Astrocyte (in vitro differentiated cells and primary cell): ENCODE measurements around the gene KIRREL3. TPM values are rescaled to one million over a fixed set of nuclear protein-coding genes. Genes with fewer than 3 reads are reported as not detected.

ENCODE experiments used
- DNase-seq: peaks from one replicate; pipeline ENCODE4 v3.0.0-alpha.2; 2010; ENCODE audit warnings: low read depth
- FAIRE-seq: peaks from 2 replicates; lab custom pipeline; 2011; peaks lifted over from hg19 to GRCh38; lab: Jason Lieb, UNC
- H2AFZ ChIP-seq: 2 replicates; pipeline ENCODE4 v1.6.0; 2012; ENCODE audit warnings: low read depth, low read length, inconsistent platforms
- H3K27ac ChIP-seq: 2 replicates; pipeline ENCODE4 v1.5.1; 2011; ENCODE audit warnings: low read depth, low read length, inconsistent platforms
- H3K27me3 ChIP-seq: 2 replicates; pipeline ENCODE4 v1.6.0; 2011; ENCODE audit warnings: low read length, inconsistent platforms; ENCODE audit not compliant: insufficient read depth
- H3K36me3 ChIP-seq: 2 replicates; pipeline ENCODE4 v1.5.1; 2011; ENCODE audit warnings: low read length, inconsistent platforms; ENCODE audit not compliant: insufficient read depth
- H3K4me1 ChIP-seq: 2 replicates; pipeline ENCODE4 v1.5.1; 2011; ENCODE audit warnings: low read length, inconsistent platforms; ENCODE audit not compliant: insufficient read depth
- H3K4me2 ChIP-seq: 2 replicates; pipeline ENCODE4 v1.6.0; 2012; ENCODE audit warnings: low read length, inconsistent platforms
- H3K4me3 ChIP-seq: 2 replicates; pipeline ENCODE4 v1.5.1; 2011; ENCODE audit warnings: low read depth, mild to moderate bottlenecking, low read length, inconsistent platforms; ENCODE audit not compliant: insufficient read depth
- H3K79me2 ChIP-seq: 2 replicates; pipeline ENCODE4 v1.6.0; 2012; ENCODE audit warnings: mild to moderate bottlenecking, low read length, inconsistent platforms; ENCODE audit not compliant: insufficient read depth
- H3K9ac ChIP-seq: 2 replicates; pipeline ENCODE4 v1.6.0; 2012; ENCODE audit warnings: mild to moderate bottlenecking, low read length, inconsistent platforms
- H3K9me3 ChIP-seq: 2 replicates; pipeline ENCODE4 v1.5.1; 2012; ENCODE audit warnings: low read depth, mild to moderate bottlenecking, low read length, inconsistent platforms; ENCODE audit not compliant: insufficient read depth
- H4K20me1 ChIP-seq: 2 replicates; pipeline ENCODE4 v1.6.0; 2012; ENCODE audit warnings: low read length, inconsistent platforms; ENCODE audit not compliant: insufficient read depth
- H3K27ac Mint-ChIP-seq: one replicate; pipeline ENCODE4 v1.8.0; 2021; ENCODE audit warnings: mild to moderate bottlenecking, mixed read lengths; ENCODE audit not compliant: unreplicated experiment
- H3K27me3 Mint-ChIP-seq: one replicate; pipeline ENCODE4 v1.8.0; 2021; ENCODE audit warnings: low read depth, mixed read lengths; ENCODE audit not compliant: unreplicated experiment
- H3K36me3 Mint-ChIP-seq: one replicate; pipeline ENCODE4 v1.8.0; 2021; ENCODE audit warnings: low read depth, mixed read lengths; ENCODE audit not compliant: unreplicated experiment
- H3K4me1 Mint-ChIP-seq: one replicate; pipeline ENCODE4 v1.8.0; 2021; ENCODE audit warnings: low read depth, mixed read lengths; ENCODE audit not compliant: unreplicated experiment
- H3K4me3 Mint-ChIP-seq: one replicate; pipeline ENCODE4 v1.8.0; 2021; ENCODE audit warnings: mild to moderate bottlenecking, moderate library complexity, mixed read lengths; ENCODE audit not compliant: unreplicated experiment
- H3K9me3 Mint-ChIP-seq: one replicate; pipeline ENCODE4 v1.8.0; 2021; ENCODE audit warnings: mild to moderate bottlenecking, mixed read lengths; ENCODE audit not compliant: unreplicated experiment
- EZH2 ChIP-seq: IDR thresholded peaks from 2 replicates; pipeline ENCODE4 v1.6.1; 2012; ENCODE audit warnings: mild to moderate bottlenecking, low read length, inconsistent platforms; ENCODE audit not compliant: insufficient read depth
- total RNA-seq: library from RNA; stranded (reverse); gene quantifications from 2 replicates; pipeline ENCODE4 v1.2.1, GENCODE V29; 2021
- TF ChIP-seq, protein P1 (sequence below): IDR thresholded peaks from 2 replicates; pipeline ENCODE4 v1.5.1; 2011; ENCODE audit warnings: low read depth, mild to moderate bottlenecking, inconsistent platforms, low read length, moderate library complexity; ENCODE audit not compliant: insufficient read depth

KIRREL3 gene
- total RNA-seq, 1 donor from 2014 or later = 0.91 TPM

DNA sequence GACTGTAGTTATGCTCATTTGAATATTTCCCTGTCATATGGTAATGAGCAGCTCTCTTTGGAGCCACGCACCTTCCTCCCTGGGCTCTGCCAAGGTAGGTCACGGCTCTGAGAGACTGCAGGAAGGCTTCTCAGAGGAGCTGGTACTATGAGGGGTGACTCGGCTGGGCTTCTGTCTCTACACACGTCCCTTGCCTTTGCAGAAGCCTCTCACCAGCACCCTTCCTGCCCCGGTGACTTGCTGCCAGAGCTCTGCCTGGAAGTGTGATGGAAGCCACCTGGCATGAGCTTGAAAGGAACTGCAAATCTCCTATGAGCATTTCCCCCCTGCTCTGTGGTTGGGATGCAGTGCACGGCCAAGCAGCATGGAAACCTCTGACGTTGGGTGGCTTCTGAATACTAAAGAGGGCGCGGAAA, 74.2 kb downstream of the KIRREL3 start:
- H2AFZ ChIP-seq = no peak overlapping the region
- H3K4me3 ChIP-seq = no peak overlapping the region
- no peaks in the 10 kb centered on the region for H3K9me3 ChIP-seq
- no peaks in the 10 kb centered on the region for H4K20me1 ChIP-seq
- H3K36me3 ChIP-seq = no peaks in the 10 kb centered on the region
- Mint-ChIP-seq H3K36me3 (peaks cover 6% of the 10 kb centered on the region), H3K4me1 (peaks cover 26% of the 10 kb centered on the region), H3K9me3 (peaks cover 7% of the 10 kb centered on the region), H3K27ac (no peak overlapping the region), H3K27me3 (peaks cover 7% of the 10 kb centered on the region), H3K4me3 (no peak overlapping the region)
- no peaks in the 10 kb centered on the region for H3K79me2 ChIP-seq
- TF ChIP-seq, protein P1, sequence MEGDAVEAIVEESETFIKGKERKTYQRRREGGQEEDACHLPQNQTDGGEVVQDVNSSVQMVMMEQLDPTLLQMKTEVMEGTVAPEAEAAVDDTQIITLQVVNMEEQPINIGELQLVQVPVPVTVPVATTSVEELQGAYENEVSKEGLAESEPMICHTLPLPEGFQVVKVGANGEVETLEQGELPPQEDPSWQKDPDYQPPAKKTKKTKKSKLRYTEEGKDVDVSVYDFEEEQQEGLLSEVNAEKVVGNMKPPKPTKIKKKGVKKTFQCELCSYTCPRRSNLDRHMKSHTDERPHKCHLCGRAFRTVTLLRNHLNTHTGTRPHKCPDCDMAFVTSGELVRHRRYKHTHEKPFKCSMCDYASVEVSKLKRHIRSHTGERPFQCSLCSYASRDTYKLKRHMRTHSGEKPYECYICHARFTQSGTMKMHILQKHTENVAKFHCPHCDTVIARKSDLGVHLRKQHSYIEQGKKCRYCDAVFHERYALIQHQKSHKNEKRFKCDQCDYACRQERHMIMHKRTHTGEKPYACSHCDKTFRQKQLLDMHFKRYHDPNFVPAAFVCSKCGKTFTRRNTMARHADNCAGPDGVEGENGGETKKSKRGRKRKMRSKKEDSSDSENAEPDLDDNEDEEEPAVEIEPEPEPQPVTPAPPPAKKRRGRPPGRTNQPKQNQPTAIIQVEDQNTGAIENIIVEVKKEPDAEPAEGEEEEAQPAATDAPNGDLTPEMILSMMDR = no peak
- no peak for TF ChIP-seq EZH2
- H3K4me1 ChIP-seq = peaks cover 16% of the 10 kb centered on the region
- H3K27ac ChIP-seq = no peak overlapping the region
- FAIRE-seq (no peak), DNase-seq (peak; percentile 78)
- H3K9ac ChIP-seq = peak overlapping the region; percentile 36
- no peaks in the 10 kb centered on the region for H3K27me3 ChIP-seq
- peak overlapping the region; percentile 64 for H3K4me2 ChIP-seq

DNA sequence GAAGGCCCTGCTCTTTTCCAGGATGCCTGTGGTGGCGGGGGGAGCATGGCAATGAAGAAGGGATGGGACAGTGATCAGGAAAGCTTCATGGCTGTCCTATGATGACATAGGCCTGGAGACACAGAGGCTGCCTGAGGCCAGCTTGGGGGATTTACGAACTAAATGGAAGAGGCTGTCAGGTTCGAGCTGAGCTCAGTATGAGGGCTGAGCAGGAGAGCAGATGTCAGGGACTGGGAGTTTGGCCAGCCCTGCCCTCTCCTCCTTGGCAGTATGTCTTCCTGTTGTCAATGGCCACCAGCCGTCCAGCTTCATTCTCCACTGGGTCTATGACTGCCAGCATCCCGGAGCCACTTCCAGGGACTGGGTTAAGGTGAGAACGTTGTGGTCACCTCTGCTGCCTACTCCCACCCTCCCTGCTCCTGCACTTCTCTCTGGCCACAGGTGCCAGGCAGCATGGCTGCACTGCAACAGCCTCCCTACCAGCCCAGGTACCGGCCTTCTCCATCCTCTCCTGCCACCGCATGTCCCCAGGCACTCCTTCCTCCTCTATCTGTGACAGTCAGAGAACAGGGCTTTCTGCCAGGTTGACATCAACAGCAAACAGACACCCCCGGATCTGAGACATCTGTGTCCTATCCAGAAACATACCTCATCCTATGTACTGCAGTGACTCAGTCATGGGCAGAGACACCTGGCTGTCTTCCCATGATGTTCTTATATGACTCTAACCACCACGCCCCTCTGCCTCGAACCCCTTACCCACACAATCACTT, 75.1 kb downstream of the KIRREL3 start:
- H3K27ac ChIP-seq = no peak overlapping the region
- H3K79me2 ChIP-seq = no peaks in the 10 kb centered on the region
- H4K20me1 ChIP-seq = no peaks in the 10 kb centered on the region
- Mint-ChIP-seq H3K27ac (no peak overlapping the region), H3K4me1 (peaks cover 26% of the 10 kb centered on the region), H3K27me3 (peaks cover 7% of the 10 kb centered on the region), H3K9me3 (peaks cover 7% of the 10 kb centered on the region), H3K4me3 (no peak overlapping the region), H3K36me3 (peaks cover 6% of the 10 kb centered on the region)
- H3K36me3 ChIP-seq = no peaks in the 10 kb centered on the region
- no peak for FAIRE-seq
- peak; percentile 55 for DNase-seq
- H3K9me3 ChIP-seq = no peaks in the 10 kb centered on the region
- H3K4me1 ChIP-seq = peaks cover 16% of the 10 kb centered on the region
- H3K9ac ChIP-seq = no peak overlapping the region
- H3K4me2 ChIP-seq = peak overlapping the region; percentile 64
- no peak overlapping the region for H3K4me3 ChIP-seq
- TF ChIP-seq, protein P1 = no peak
- H3K27me3 ChIP-seq = no peaks in the 10 kb centered on the region
- H2AFZ ChIP-seq = no peak overlapping the region
